ENCODE measurements around the gene GFI1.

GRCh38 chr1:92480200-92480812 is 6.4 kb downstream of the GFI1 start:
- no peak for TF ChIP-seq JUND (IDR thresholded peaks at IDR 0.05; ENCODE audit: low read length)
- TF ChIP-seq RXRA (IDR thresholded peaks at IDR 0.05; ENCODE audit: insufficient read depth, low read depth, low read length): no peak

Data from H1 (cell line).